HepG2 (cell line): ENCODE measurements around the gene TICAM2. TPM values are rescaled to one million over a fixed set of nuclear protein-coding genes. Genes with fewer than 3 reads are reported as not detected.

Experiments
- ELK4 ChIP-seq: sonication (generic); formaldehyde crosslinking; IDR thresholded peaks from 2 replicates; pipeline ENCODE4 v1.9.0; 2021; ENCODE audit warnings: missing genetic modification reagents, borderline replicate concordance
- IKZF5 ChIP-seq: IDR thresholded peaks from 2 replicates; pipeline ENCODE4 v1.6.1; 2018; ENCODE audit warnings: missing genetic modification reagents, mild to moderate bottlenecking, missing compliant biosample characterization
- SOX13 ChIP-seq, 3 experiments: fragments of 450-650 bp in 1 of 3; sonication (generic) in 1 of 3; formaldehyde crosslinking in 1 of 3; IDR thresholded peaks in 2 of 3; conservative IDR thresholded peaks in 1 of 3; 2 replicates each; pipeline versions ENCODE4 v1.5.0 to v1.6.1; 2016 to 2020; ENCODE audit warnings: antibody characterized with exemption in 1 of 3, mild to moderate bottlenecking in 1 of 3, missing compliant biosample characterization in 1 of 3, missing genetic modification reagents in 1 of 3, moderate library complexity in 1 of 3
- TCF7L2 ChIP-seq: IDR thresholded peaks from 2 replicates; pipeline ENCODE4 v1.6.1; 2011; ENCODE audit warnings: mild to moderate bottlenecking, low read depth, low read length, moderate library complexity
- ZFP1 ChIP-seq: IDR thresholded peaks from 2 replicates; pipeline ENCODE4 v1.6.1; 2016
- ZFY ChIP-seq: sonication (generic); formaldehyde crosslinking; IDR thresholded peaks from 2 replicates; pipeline ENCODE4 v1.4.0; 2020; ENCODE audit warnings: missing genetic modification reagents
- ZNF292 ChIP-seq: sonication (generic); formaldehyde crosslinking; IDR thresholded peaks from 2 replicates; pipeline ENCODE4 v1.8.1; 2022; ENCODE audit warnings: mild to moderate bottlenecking, low read depth, missing genetic modification reagents, borderline replicate concordance
- ZNF430 ChIP-seq: sonication (generic); formaldehyde crosslinking; IDR thresholded peaks from 2 replicates; pipeline ENCODE4 v1.9.0; 2021; ENCODE audit warnings: mild to moderate bottlenecking, missing genetic modification reagents
- ZNF687 ChIP-seq: sonication (generic); formaldehyde crosslinking; IDR thresholded peaks from 2 replicates; pipeline ENCODE4 v1.5.1; 2020; ENCODE audit warnings: mild to moderate bottlenecking, missing genetic modification reagents, moderate library complexity
- ZNF720 ChIP-seq: sonication (generic); formaldehyde crosslinking; IDR thresholded peaks from 2 replicates; pipeline ENCODE4 v1.4.0; 2020; ENCODE audit warnings: missing genetic modification reagents
- polyA plus RNA-seq, 8 experiments: library from polyadenylated mRNA; depleted of rRNA in 3 of 8; stranded (reverse) in 7 of 8; unstranded in 1 of 8; fragments of >200 nt; fragmentation: Illumina TruSeq in 4 of 8; extraction: Trizol in 4 of 8; gene quantifications; 2 replicates each; pipeline versions ENCODE4 v1.2.1 to v1.2.3, GENCODE V29; 2011 to 2016; ENCODE audit warnings: low read depth in 4 of 8, missing spikeins in 1 of 8, mixed read lengths in 1 of 8; ENCODE audit not compliant: insufficient read depth in 1 of 8
- total RNA-seq, 5 experiments: library from RNA; depleted of rRNA; stranded (reverse); fragments of >200 nt; fragmentation: Illumina TruSeq; extraction: Trizol; gene quantifications; 2 replicates each; pipeline ENCODE4 v1.2.3, GENCODE V29; 2016; ENCODE audit warnings: low read depth in 1 of 5
- TF ChIP-seq, protein P1 (sequence below), 2 experiments: sonication (generic) in 1 of 2; formaldehyde crosslinking in 1 of 2; IDR thresholded peaks; 2 replicates each; pipeline versions ENCODE4 v1.4.0 to v1.6.1; 2018 to 2020; ENCODE audit warnings: missing genetic modification reagents in 2 of 2, borderline replicate concordance in 1 of 2, low read depth in 1 of 2, mild to moderate bottlenecking in 1 of 2, missing biosample characterization in 1 of 2
- TF ChIP-seq, protein P2 (sequence below): sonication (generic); formaldehyde crosslinking; IDR thresholded peaks from 2 replicates; pipeline ENCODE4 v1.4.0; 2020; ENCODE audit warnings: missing genetic modification reagents
- TF ChIP-seq, protein P3 (sequence below): sonication (generic); formaldehyde crosslinking; IDR thresholded peaks from 2 replicates; pipeline ENCODE4 v1.4.0; 2020; ENCODE audit warnings: missing genetic modification reagents

TICAM2 gene
- total and polyA plus RNA-seq, 2 of the 13 experiments (the other 11 are each of a cell fraction or from before 2014, with no cell fraction given): 0.04 TPM; not detected in 1

GRCh38 chr5:115601701-115602590 lies at the start of gene TICAM2 (continued):
- TF ChIP-seq, protein P1, sequence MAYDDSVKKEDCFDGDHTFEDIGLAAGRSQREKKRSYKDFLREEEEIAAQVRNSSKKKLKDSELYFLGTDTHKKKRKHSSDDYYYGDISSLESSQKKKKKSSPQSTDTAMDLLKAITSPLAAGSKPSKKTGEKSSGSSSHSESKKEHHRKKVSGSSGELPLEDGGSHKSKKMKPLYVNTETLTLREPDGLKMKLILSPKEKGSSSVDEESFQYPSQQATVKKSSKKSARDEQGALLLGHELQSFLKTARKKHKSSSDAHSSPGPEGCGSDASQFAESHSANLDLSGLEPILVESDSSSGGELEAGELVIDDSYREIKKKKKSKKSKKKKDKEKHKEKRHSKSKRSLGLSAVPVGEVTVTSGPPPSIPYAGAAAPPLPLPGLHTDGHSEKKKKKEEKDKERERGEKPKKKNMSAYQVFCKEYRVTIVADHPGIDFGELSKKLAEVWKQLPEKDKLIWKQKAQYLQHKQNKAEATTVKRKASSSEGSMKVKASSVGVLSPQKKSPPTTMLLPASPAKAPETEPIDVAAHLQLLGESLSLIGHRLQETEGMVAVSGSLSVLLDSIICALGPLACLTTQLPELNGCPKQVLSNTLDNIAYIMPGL (CRISPR knock-in tag; IDR thresholded peaks at IDR 0.05; ENCODE audit: borderline replicate concordance in 1 of 2, low read depth in 1 of 2): 0 out of 4 replicates have a peak, but pooled peaks of 1 of the 2 experiments have one; percentile 21
- no peak for TF ChIP-seq TCF7L2
- no peak for TF ChIP-seq ZNF430 (CRISPR knock-in tag)
- TF ChIP-seq IKZF5 (CRISPR knock-in tag): no peak
- no peak for TF ChIP-seq SOX13 (IDR thresholded peaks at IDR 0.05)
- no peak for TF ChIP-seq SOX13 (CRISPR knock-in tag; conservative IDR thresholded peaks at IDR 0.05 in 1 of 2, IDR thresholded peaks at IDR 0.05 in 1 of 2)
- peak; percentile 68 for TF ChIP-seq ZNF687
- TF ChIP-seq ZFP1 (CRISPR knock-in tag): no peak
- peak; percentile 45 for TF ChIP-seq ZFY (CRISPR knock-in tag)
- no peak for TF ChIP-seq ZNF292 (CRISPR knock-in tag)
- no peak for TF ChIP-seq ZNF720 (CRISPR knock-in tag)
- TF ChIP-seq, protein P2, sequence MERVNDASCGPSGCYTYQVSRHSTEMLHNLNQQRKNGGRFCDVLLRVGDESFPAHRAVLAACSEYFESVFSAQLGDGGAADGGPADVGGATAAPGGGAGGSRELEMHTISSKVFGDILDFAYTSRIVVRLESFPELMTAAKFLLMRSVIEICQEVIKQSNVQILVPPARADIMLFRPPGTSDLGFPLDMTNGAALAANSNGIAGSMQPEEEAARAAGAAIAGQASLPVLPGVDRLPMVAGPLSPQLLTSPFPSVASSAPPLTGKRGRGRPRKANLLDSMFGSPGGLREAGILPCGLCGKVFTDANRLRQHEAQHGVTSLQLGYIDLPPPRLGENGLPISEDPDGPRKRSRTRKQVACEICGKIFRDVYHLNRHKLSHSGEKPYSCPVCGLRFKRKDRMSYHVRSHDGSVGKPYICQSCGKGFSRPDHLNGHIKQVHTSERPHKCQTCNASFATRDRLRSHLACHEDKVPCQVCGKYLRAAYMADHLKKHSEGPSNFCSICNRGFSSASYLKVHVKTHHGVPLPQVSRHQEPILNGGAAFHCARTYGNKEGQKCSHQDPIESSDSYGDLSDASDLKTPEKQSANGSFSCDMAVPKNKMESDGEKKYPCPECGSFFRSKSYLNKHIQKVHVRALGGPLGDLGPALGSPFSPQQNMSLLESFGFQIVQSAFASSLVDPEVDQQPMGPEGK (CRISPR knock-in tag): peak; percentile 38; the same call in 1 of the 2 replicates
- TF ChIP-seq, protein P3, sequence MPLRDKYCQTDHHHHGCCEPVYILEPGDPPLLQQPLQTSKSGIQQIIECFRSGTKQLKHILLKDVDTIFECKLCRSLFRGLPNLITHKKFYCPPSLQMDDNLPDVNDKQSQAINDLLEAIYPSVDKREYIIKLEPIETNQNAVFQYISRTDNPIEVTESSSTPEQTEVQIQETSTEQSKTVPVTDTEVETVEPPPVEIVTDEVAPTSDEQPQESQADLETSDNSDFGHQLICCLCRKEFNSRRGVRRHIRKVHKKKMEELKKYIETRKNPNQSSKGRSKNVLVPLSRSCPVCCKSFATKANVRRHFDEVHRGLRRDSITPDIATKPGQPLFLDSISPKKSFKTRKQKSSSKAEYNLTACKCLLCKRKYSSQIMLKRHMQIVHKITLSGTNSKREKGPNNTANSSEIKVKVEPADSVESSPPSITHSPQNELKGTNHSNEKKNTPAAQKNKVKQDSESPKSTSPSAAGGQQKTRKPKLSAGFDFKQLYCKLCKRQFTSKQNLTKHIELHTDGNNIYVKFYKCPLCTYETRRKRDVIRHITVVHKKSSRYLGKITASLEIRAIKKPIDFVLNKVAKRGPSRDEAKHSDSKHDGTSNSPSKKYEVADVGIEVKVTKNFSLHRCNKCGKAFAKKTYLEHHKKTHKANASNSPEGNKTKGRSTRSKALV (CRISPR knock-in tag): no peak
- TF ChIP-seq ELK4 (CRISPR knock-in tag): no peak
